ENCODE measurements around the gene MPI. TPM values are rescaled to one million over a fixed set of nuclear protein-coding genes. Genes with fewer than 3 reads are reported as not detected.

Gene MPI
- total and polyA plus RNA-seq, 10 of the 15 experiments (the other 5 are each of a cell fraction or from before 2014, with no cell fraction given) = 35.6 to 93.9 (median 44.1) TPM

GRCh38 chr15:74869372-74869725 lies 20.5 kb upstream of the MPI start (continued):
- TF ChIP-seq SKIL (IDR thresholded peaks at IDR 0.05; ENCODE audit: low read depth, poor library complexity, severe bottlenecking) (no peak), ZNF622 (IDR thresholded peaks at IDR 0.05) (no peak), TBL1XR1 (IDR thresholded peaks at IDR 0.05; ENCODE audit: low read depth, low read length) (no peak)

DNA sequence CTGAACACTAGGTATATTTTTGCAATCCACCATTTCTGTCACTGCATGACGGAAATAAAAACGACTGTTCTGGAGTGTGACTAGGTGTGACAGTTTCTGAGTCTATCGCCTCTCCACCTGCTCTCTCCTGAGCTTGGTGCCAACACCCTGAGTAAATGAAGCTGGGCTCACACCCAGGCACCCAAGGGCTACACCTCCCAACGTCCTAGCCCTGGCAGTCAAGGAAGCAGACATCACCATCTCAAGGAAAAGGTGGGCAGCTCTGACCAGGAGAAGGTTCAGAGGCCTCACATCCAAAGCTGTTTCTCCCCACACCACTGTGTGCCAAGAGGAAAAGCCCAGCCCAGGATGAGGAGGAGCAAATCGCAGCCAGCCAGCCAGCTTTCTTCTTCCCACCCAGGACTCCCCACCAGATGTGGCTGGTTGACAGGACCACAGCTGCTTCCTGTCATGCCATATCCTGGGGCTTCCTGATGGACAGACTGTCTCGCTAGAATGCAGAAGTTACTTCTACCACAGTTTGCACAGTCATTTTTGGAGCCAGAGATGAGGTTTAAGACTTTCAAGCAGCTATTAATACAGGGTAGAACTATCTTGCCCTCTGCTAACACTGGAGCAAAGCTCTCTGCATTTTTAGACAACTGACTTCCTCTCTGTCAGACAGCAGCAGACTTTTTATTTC lies 20.0 kb upstream of the MPI start:
- ChIA-PET RAD21 (ENCODE audit: unreplicated experiment) (interaction anchor here (0.9 to 4.8 kb wide), 21 partner anchors 10 to 158 kb away, joined by 3 to 57 read pairs (median 10); partner anchors contain the start of genes CSK, FAM219B, SCAMP5 and ULK3), POLR2A (interaction anchor here (0.6 to 5.2 kb wide), 28 partner anchors 11 to 658 kb away, joined by 3 to 80 read pairs (median 4); partner anchors contain the start of genes FAM219B, MPI and ULK3), CTCF (interaction anchor here (0.6 to 11.2 kb wide), 23 partner anchors 9 to 101 kb away, joined by 3 to 129 read pairs (median 4); partner anchors contain the start of genes CSK, FAM219B and ULK3), SMC1A (ENCODE audit: uncharacterized antibody, unreplicated experiment) (interaction anchor here (0.7 to 6.5 kb wide), 29 partner anchors 12 to 485 kb away, joined by 3 to 120 read pairs (median 5); partner anchors contain the start of genes FAM219B, MPI and ULK3)
- no peaks in the 10 kb centered on the region for H4K20me1 ChIP-seq (ENCODE audit: control insufficient read depth, insufficient read depth)
- no peak overlapping the region for H2AFZ ChIP-seq (ENCODE audit: control insufficient read depth, low read depth, low read length)
- ATAC-seq (peak; percentile 76), DNase-seq (ENCODE audit: low read depth, low spot score) (peak; percentile 97), FAIRE-seq (peak; percentile 85)
- H3K4me2 ChIP-seq (ENCODE audit: control insufficient read depth, insufficient read depth) = peak overlapping the region; percentile 79
- in situ Hi-C loops (cut with MboI) = no loop called here
- peaks cover 2 to 16% of the 10 kb centered on the region in 2 experiments; a peak in 2 of 4 replicates for H3K36me3 ChIP-seq (ENCODE audit: control insufficient read depth in 2 of 2, insufficient read depth in 2 of 2, low read length in 1 of 2)
- H3K9me3 ChIP-seq (replicated peaks; ENCODE audit: control insufficient read depth, insufficient read depth, low read length) = peaks cover 12% of the 10 kb centered on the region
- peak overlapping the region; percentile 93 for H3K4me3 ChIP-seq
- no TSS peak for BruUV-seq (replicated peaks)
- peak overlapping the region; percentile 70 for H3K9ac ChIP-seq (ENCODE audit: control insufficient read depth, insufficient read depth, low read length)
- H3K4me1 ChIP-seq (ENCODE audit: control insufficient read depth, insufficient read depth, low read length) = peaks cover 40% of the 10 kb centered on the region
- no peaks in the 10 kb centered on the region for H3K27me3 ChIP-seq (replicated peaks in 1 of 2; ENCODE audit: control insufficient read depth in 2 of 2, insufficient read depth in 2 of 2, low read length in 1 of 2)
- WGBS (ENCODE audit: insufficient coverage, insufficient replicate concordance, low lambda C conversion rate, missing lambda C conversion rate) = 0% methylated on average over 6 of the region's 6 CpGs
- H3K79me2 ChIP-seq (ENCODE audit: control insufficient read depth, insufficient read depth, low read length) = peaks cover 72% of the 10 kb centered on the region
- intact Hi-C loops (cut with micrococcal nuclease; ENCODE audit: unreplicated experiment) = loop anchor here (2.0 kb wide), 2 partner anchors 13 to 27 kb away; partner anchors contain the start of gene ULK3
- peak overlapping the region; percentile 94 for H3K27ac ChIP-seq (ENCODE audit: control insufficient read depth, insufficient read depth)
- TF ChIP-seq TCF12 (IDR thresholded peaks at IDR 0.05; ENCODE audit: low read depth, low read length) = peak; percentile 100
- TF ChIP-seq, protein P1, sequence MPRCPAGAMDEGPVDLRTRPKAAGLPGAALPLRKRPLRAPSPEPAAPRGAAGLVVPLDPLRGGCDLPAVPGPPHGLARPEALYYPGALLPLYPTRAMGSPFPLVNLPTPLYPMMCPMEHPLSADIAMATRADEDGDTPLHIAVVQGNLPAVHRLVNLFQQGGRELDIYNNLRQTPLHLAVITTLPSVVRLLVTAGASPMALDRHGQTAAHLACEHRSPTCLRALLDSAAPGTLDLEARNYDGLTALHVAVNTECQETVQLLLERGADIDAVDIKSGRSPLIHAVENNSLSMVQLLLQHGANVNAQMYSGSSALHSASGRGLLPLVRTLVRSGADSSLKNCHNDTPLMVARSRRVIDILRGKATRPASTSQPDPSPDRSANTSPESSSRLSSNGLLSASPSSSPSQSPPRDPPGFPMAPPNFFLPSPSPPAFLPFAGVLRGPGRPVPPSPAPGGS (IDR thresholded peaks at IDR 0.05; ENCODE audit: borderline replicate concordance, insufficient read depth, low read depth, low read length, poor library complexity, severe bottlenecking) = peak; percentile 92
- no peak for TF ChIP-seq ESRRA (IDR thresholded peaks at IDR 0.05; ENCODE audit: low read length)
- peak; percentile 91 for TF ChIP-seq NBN (IDR thresholded peaks at IDR 0.05)
- peak; percentile 85; the same call in 1 of the 3 replicates for TF ChIP-seq POU2F2 (IDR thresholded peaks at IDR 0.05; ENCODE audit: borderline replicate concordance, low read depth, low read length)
- TF ChIP-seq BHLHE40 (IDR thresholded peaks at IDR 0.05; ENCODE audit: borderline replicate concordance in 1 of 2, low read depth in 2 of 2, low read length in 1 of 2) = peak; percentile 48 to 65; a peak in 3 of 4 replicates
- peak; percentile 66; the same call in 1 of the 2 replicates for TF ChIP-seq STAT3 (IDR thresholded peaks at IDR 0.05; ENCODE audit: low read depth, low read length)
- TF ChIP-seq TARDBP (IDR thresholded peaks at IDR 0.05; ENCODE audit: borderline replicate concordance) = 0 out of 2 replicates have a peak, but pooled peaks have one; percentile 22
- TF ChIP-seq RCOR1 (conservative IDR thresholded peaks at IDR 0.05; ENCODE audit: low read depth, low read length) = 0 out of 2 replicates have a peak, but pooled peaks have one; percentile 40
- peak; percentile 88 for TF ChIP-seq CBFB (IDR thresholded peaks at IDR 0.05; ENCODE audit: low read depth)
- peak; percentile 96 for TF ChIP-seq MEF2A (IDR thresholded peaks at IDR 0.05; ENCODE audit: insufficient read depth, low read depth, low read length)
- peak; percentile 94 for TF ChIP-seq ATF2 (IDR thresholded peaks at IDR 0.05; ENCODE audit: low read length)
- TF ChIP-seq NFIC (IDR thresholded peaks at IDR 0.05; ENCODE audit: low read depth, low read length) = peak; percentile 99
- TF ChIP-seq RUNX3 (IDR thresholded peaks at IDR 0.05; ENCODE audit: low read length) = peak; percentile 98

Data from GM12878 (cell line).